AG04450 (cell line): Measurements from ENCODE around the gene HLA-E. TPM values are rescaled to one million over a fixed set of nuclear protein-coding genes. Genes with fewer than 3 reads are reported as not detected.
"Not testable (repeated sequence)": the region's sequence is repeated elsewhere in the genome, so short reads cannot be mapped to it uniquely, and the experiment has no call there.

Experiments used
- CTCF ChIA-PET: fragments of 300-600, 350-600 bp; formaldehyde crosslinking; extraction: SDS; loops from one replicate; lab custom pipeline; 2022; ENCODE audit warnings: antibody characterized with exemption, inconsistent platforms; lab: Charles Lee
- POLR2A ChIA-PET: fragments of 350-600 bp; formaldehyde crosslinking; extraction: SDS; loops from one replicate; lab custom pipeline; 2021; ENCODE audit warnings: antibody characterized with exemption, inconsistent platforms; lab: Yijun Ruan, JAX
- DNase-seq: peaks from one replicate; pipeline ENCODE4 v3.0.0-alpha.2; 2011; ENCODE audit warnings: low read depth, low spot score
- H3K27ac ChIP-seq: one replicate; pipeline ENCODE4 v1.5.1; 2012; ENCODE audit warnings: low read depth, low read length, control low read depth
- H3K27me3 ChIP-seq: one replicate; pipeline ENCODE4 v1.6.0; 2012; ENCODE audit warnings: low read length; ENCODE audit not compliant: control insufficient read depth, insufficient read depth
- H3K4me3 ChIP-seq: 2 replicates; pipeline ENCODE4 v1.5.1; 2011; ENCODE audit warnings: mild to moderate bottlenecking, low read depth, low read length, control low read depth
- H3K9me3 ChIP-seq: 2 replicates; pipeline ENCODE4 v1.5.1; 2012; ENCODE audit warnings: low read length; ENCODE audit not compliant: control insufficient read depth, insufficient read depth
- CTCF ChIP-seq: IDR thresholded peaks from 2 replicates; pipeline ENCODE4 v1.5.1; 2011; ENCODE audit warnings: low read depth, low read length, control low read depth, inconsistent platforms
- polyA plus RNA-seq: library from polyadenylated mRNA; depleted of rRNA; stranded (reverse); fragments of >200 nt; gene quantifications from 2 replicates; pipeline ENCODE4 v1.2.3, GENCODE V29; 2011

HLA-E gene
- polyA plus RNA-seq, 1 experiment: 127 TPM

DNA sequence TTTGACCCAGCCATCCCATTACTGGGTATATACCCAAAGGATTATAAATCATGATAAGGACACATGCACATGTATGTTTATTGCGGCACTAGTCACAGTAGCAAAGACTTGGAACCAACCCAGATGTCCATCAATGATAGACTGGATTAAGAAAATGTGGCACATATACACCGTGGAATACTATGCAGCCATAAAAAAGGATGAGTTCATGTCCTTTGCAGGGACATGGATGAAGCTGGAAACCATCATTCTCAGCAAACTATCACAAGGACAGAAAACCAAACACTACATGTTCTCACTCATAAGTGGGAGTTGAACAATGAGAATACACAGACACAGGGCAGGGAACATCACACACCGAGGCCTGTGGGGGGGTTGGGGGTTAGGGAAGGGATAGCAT, 37.1 kb downstream of the HLA-E start:
- H3K9me3 ChIP-seq, DNase-seq, POLR2A ChIA-PET, H3K27ac ChIP-seq, H3K4me3 ChIP-seq, H3K27me3 ChIP-seq: not testable (repeated sequence)
- CTCF ChIA-PET: interaction anchor here (1.3 to 1.4 kb wide), 2 partner anchors 15 to 41 kb away, joined by 4 to 8 read pairs; no protein-coding TSS in a partner anchor

- DNase-seq, H3K9me3 ChIP-seq, H3K27me3 ChIP-seq, H3K27ac ChIP-seq, POLR2A ChIA-PET, H3K4me3 ChIP-seq: not testable (repeated sequence)
- CTCF ChIA-PET: interaction anchor here (0.6 to 4.5 kb wide), 5 partner anchors 14 to 558 kb away, joined by 3 to 190 read pairs (median 6); no protein-coding TSS in a partner anchor
These were observed 40.1 kb downstream of the HLA-E start for GRCh38 chr6:30529349-30529875.

DNA sequence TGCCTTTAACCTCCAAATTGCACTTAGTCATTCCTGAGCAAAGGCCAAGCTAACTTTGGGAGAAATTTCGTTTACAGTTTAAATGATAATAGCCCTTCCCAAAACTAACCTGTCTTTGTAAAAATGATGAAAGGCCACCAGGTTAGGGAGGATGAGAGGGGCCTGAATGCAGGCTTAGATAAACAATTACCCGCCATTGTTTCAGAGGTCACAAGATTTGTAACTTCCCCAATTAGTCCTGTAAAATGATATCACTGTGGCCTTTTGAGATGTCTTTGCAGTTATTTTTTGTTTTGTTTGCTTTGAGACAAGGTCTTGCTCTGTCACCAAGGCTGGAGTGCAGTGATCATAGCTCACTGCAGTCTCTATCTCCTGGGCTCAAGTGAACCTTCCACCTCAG, 40.7 kb downstream of the HLA-E start:
- Histone ChIP-seq H3K4me3 (no peak overlapping the region), H3K9me3 (no peaks in the 10 kb centered on the region), H3K27me3 (no peaks in the 10 kb centered on the region), H3K27ac (no peak overlapping the region)
- ChIA-PET POLR2A (no interaction called here), CTCF (interaction anchor here (1.5 to 4.5 kb wide), 4 partner anchors 13 to 48 kb away, joined by 3 to 190 read pairs (median 10); no protein-coding TSS in a partner anchor)
- no peak for DNase-seq
- TF ChIP-seq CTCF: no peak

- Histone ChIP-seq H3K9me3 (no peaks in the 10 kb centered on the region), H3K27me3 (no peaks in the 10 kb centered on the region), H3K27ac (no peak overlapping the region), H3K4me3 (no peak overlapping the region)
- POLR2A ChIA-PET: no interaction called here
- no peak for DNase-seq
- TF ChIP-seq CTCF: no peak
- CTCF ChIA-PET: interaction anchor here (1.4 to 4.5 kb wide), 7 partner anchors 9 to 65 kb away, joined by 9 to 190 read pairs (median 15); no protein-coding TSS in a partner anchor
These were observed 44.4 kb downstream of the HLA-E start for GRCh38 chr6:30533460-30534294.

GRCh38 chr6:30537931-30538330, 48.6 kb downstream of the HLA-E start:
- H3K4me3 ChIP-seq: no peak overlapping the region
- ChIA-PET CTCF (interaction anchor here (15.5 kb wide), 1 partner anchor 54 kb away, joined by 437 read pairs; no protein-coding TSS in a partner anchor), POLR2A (interaction anchor here (0.6 kb wide), 1 partner anchor 135 kb away, joined by 4 read pairs; no protein-coding TSS in a partner anchor)

More at GRCh38 chr6:30537931-30538330, 48.6 kb downstream of the HLA-E start:
- no peak for DNase-seq
- Histone ChIP-seq H3K27me3 (no peaks in the 10 kb centered on the region), H3K9me3 (no peaks in the 10 kb centered on the region), H3K27ac (no peak overlapping the region)
- TF ChIP-seq CTCF: no peak
